Activated B cell treated with CpG ODN at 0.5 μM for 24 hours (primary cell): ENCODE data around the gene LCN1. TPM values are rescaled to one million over a fixed set of nuclear protein-coding genes. Genes with fewer than 3 reads are reported as not detected.
A peak's percentile ranks its signal among the peaks of the same experiment; 100 is the strongest.

Experiments
- ATAC-seq: fragments of 200-7000 bp; cut with Tn5 transposase; one replicate; pipeline ENCODE4 v1.10.0; 2021; ENCODE audit warnings: low read depth, mild to moderate bottlenecking, moderate library complexity
- CTCF ChIA-PET: fragments of 350-600 bp; sonication (Branson Sonifier 250); formaldehyde crosslinking; loops from one replicate; lab custom pipeline; 2021; ENCODE audit warnings: antibody characterized with exemption; lab: Charles Lee
- POLR2A ChIA-PET: fragments of 350-600 bp; sonication (Branson Sonifier 250); formaldehyde crosslinking; loops from one replicate; lab custom pipeline; 2021; ENCODE audit warnings: antibody characterized with exemption; lab: Charles Lee
- DNase-seq: peaks from one replicate; pipeline ENCODE4 v3.0.0; 2022
- H3K27ac Mint-ChIP-seq: one replicate; pipeline ENCODE4 v1.8.0; 2020; ENCODE audit warnings: mixed read lengths
- H3K27me3 Mint-ChIP-seq: one replicate; pipeline ENCODE4 v1.8.0; 2021; ENCODE audit warnings: mixed read lengths
- H3K36me3 Mint-ChIP-seq: one replicate; pipeline ENCODE4 v1.8.0; 2021; ENCODE audit warnings: low read depth, mixed read lengths
- H3K4me1 Mint-ChIP-seq: one replicate; pipeline ENCODE4 v1.8.0; 2021; ENCODE audit warnings: mixed read lengths
- H3K4me3 Mint-ChIP-seq: one replicate; pipeline ENCODE4 v1.8.0; 2020; ENCODE audit warnings: mild to moderate bottlenecking, mixed read lengths
- H3K9me3 Mint-ChIP-seq: one replicate; pipeline ENCODE4 v1.8.0; 2020; ENCODE audit warnings: mixed read lengths
- intact Hi-C: fragments of 100-400 bp; cut with micrococcal nuclease; formaldehyde crosslinking; loops from one replicate; pipeline ENCODE4 v1.15.1; 2024
- total RNA-seq: library from RNA; stranded (reverse); gene quantifications from 2 replicates; pipeline ENCODE4 v1.2.3, GENCODE V29; 2022
- TF ChIP-seq, protein P1 (sequence below): fragments of 200-600 bp; IDR thresholded peaks from one replicate; pipeline ENCODE4 v1.8.0; 2022; ENCODE audit warnings: antibody characterized with exemption, mild to moderate bottlenecking

Gene LCN1
- total RNA-seq = not detected in 2 replicates

DNA sequence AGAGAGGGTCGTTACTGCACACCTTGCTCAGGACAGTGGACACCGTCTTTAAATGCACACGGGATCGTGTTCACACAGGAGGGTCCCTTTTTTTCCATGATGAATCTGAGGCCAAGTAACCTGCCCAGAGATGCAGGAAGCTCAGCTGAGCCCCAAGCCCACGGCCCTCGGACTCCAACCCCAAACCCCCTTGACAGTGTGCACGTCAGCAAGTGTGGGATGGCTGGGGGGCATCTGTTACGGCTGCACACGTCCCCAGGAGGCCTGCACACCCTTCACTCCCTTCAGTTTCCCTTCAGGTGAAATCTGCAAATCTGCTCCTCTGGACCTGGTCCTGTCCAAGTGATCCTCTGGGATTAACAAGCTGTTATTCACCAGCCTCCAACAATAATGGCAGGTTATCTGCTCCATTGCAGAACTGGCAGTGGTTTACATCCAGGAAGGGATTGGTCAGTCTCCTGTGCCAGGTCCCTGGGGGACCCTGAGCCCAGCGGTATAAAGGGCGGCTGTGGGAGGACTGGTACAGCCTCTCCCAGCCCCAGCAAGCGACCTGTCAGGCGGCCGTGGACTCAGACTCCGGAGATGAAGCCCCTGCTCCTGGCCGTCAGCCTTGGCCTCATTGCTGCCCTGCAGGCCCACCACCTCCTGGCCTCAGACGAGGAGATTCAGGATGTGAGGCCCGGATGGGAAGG is at the start of gene LCN1:
TSS of gene LCN1 (plus strand) at position 525 of the 692 bp plus-strand sequence. CDS start at position 583, 58 bp downstream.
- Mint-ChIP-seq H3K4me3 (no peak within 1 kb of the TSS), H3K27me3 (peaks cover 5% of the 10 kb centered on the region), H3K36me3 (no peaks in the 10 kb centered on the region), H3K9me3 (no peaks in the 10 kb centered on the region), H3K4me1 (no peaks in the 10 kb centered on the region), H3K27ac (no peak within 1 kb of the TSS)
- ChIA-PET CTCF (no interaction called here), POLR2A (no interaction called here)
- TF ChIP-seq, protein P1, sequence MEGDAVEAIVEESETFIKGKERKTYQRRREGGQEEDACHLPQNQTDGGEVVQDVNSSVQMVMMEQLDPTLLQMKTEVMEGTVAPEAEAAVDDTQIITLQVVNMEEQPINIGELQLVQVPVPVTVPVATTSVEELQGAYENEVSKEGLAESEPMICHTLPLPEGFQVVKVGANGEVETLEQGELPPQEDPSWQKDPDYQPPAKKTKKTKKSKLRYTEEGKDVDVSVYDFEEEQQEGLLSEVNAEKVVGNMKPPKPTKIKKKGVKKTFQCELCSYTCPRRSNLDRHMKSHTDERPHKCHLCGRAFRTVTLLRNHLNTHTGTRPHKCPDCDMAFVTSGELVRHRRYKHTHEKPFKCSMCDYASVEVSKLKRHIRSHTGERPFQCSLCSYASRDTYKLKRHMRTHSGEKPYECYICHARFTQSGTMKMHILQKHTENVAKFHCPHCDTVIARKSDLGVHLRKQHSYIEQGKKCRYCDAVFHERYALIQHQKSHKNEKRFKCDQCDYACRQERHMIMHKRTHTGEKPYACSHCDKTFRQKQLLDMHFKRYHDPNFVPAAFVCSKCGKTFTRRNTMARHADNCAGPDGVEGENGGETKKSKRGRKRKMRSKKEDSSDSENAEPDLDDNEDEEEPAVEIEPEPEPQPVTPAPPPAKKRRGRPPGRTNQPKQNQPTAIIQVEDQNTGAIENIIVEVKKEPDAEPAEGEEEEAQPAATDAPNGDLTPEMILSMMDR = no peak
- ATAC-seq (no peak), DNase-seq (no peak)
- intact Hi-C loops = no loop called here

DNA sequence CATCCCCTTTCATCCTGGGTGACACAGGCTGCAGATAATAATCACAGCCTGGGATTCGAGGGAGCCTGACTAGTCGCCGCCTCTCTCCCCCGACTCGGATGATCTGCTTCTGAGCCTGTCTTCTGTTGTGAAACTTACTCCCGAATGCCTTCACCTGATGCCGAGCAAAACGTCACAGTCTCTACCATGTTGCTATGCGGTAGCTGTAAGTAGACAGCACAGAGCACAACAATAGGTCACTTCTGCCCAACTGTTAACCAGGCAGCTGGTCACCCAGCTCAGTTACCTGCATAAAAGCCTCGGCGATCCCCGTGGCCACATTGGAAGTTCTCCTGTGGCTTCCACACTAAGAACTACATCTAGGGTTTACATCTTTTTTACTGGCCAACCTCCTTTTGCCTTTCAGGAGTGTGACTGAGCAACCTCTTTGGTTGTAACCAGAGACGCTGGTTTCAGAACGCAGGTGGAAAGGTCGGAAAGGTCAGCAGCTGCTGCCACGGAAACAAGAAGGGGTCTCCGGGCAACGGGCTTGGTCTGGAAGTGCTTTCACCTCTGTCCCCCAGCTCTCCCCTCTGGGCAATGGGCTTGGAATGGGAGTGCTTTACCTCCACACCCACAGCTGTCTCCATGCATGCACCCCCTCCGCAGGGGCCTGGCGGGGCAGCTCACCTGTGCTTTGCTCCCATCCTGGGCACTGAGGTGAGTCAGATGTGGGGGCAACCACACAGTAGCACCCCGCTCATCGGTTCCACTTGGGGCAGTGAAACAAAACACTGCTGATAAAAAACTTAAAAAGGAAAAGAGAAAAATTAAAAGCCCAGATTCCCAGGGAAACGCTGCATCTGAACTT is 49.2 kb upstream of the LCN1 start:
- H3K27me3 Mint-ChIP-seq = peaks cover 30% of the 10 kb centered on the region
- H3K4me3 Mint-ChIP-seq = no peak overlapping the region
- ATAC-seq (no peak), DNase-seq (no peak)
- TF ChIP-seq, protein P1 = no peak
- H3K27ac Mint-ChIP-seq = no peak overlapping the region
- no peaks in the 10 kb centered on the region for H3K36me3 Mint-ChIP-seq
- intact Hi-C loops = no loop called here
- no peaks in the 10 kb centered on the region for H3K9me3 Mint-ChIP-seq
- ChIA-PET CTCF (no interaction called here), POLR2A (no interaction called here)
- no peaks in the 10 kb centered on the region for H3K4me1 Mint-ChIP-seq

DNA sequence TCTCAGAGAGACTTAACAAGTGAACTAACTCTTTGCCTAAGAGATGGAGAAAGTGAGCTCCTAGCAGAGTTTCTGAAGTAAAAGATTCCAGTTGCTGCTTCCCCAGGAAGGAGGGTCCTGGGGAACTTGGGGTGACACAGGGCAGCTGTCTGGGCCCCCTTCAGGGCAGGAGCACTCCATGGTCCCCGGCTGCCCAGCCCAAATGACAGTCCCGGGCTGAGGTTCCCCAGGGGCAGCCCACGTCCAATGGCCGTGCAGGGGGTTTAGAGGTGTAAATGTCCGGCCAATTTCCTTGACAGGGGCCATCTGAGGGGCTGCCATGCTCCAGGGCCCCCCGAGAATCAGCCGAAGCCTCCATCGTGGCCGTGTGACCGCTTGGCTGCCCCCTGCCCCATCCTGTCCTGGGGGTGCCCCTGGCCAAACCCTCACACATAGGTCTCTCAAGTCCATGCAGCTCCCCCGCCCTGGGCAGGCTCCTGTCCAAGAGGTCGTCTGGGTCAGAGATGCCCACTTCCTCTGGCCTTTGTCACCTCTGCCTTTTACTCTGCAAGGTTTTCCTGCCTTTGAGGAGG is 47.2 kb upstream of the LCN1 start:
- CTCF ChIA-PET = interaction anchor here (1.5 kb wide), 1 partner anchor 31 kb away, joined by 3 read pairs; no protein-coding TSS in a partner anchor
- Mint-ChIP-seq H3K4me1 (peaks cover 4% of the 10 kb centered on the region), H3K4me3 (no peak overlapping the region), H3K9me3 (no peaks in the 10 kb centered on the region), H3K27ac (no peak overlapping the region), H3K36me3 (peaks cover 2% of the 10 kb centered on the region), H3K27me3 (peaks cover 18% of the 10 kb centered on the region)
- no peak for ATAC-seq
- TF ChIP-seq, protein P1 = no peak
- DNase-seq = no peak
- intact Hi-C loops = no loop called here
- POLR2A ChIA-PET = no interaction called here

DNA sequence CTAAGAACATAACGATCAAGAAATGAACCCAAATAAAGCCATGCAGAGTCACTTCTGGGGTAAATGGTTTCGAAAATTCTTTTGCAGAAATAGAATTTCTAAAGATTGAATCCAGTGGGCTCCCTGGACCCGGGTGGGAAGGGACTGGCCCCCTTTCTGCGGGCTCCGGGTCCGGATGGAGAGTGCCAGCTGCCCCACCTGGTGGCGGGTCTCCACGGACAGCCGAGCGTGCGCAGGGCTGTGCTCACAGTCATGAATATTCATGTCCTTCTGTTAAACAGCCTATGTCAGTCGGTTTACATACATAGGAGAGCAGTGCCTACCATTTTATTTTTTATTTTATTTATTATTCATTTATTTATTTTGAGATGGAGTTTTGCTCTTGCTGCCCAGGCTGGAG is 46.3 kb upstream of the LCN1 start:
- peaks cover 16% of the 10 kb centered on the region for H3K27me3 Mint-ChIP-seq
- peak; percentile 66 for ATAC-seq
- H3K4me3 Mint-ChIP-seq = no peak overlapping the region
- no peak overlapping the region for H3K27ac Mint-ChIP-seq
- H3K36me3 Mint-ChIP-seq = peaks cover 2% of the 10 kb centered on the region
- ChIA-PET POLR2A (no interaction called here), CTCF (no interaction called here)
- TF ChIP-seq, protein P1 = no peak
- H3K9me3 Mint-ChIP-seq = no peaks in the 10 kb centered on the region
- peak; percentile 24 for DNase-seq
- H3K4me1 Mint-ChIP-seq = peaks cover 4% of the 10 kb centered on the region
- intact Hi-C loops = no loop called here
